ENCODE data around the gene PIAS4. TPM values are rescaled to one million over a fixed set of nuclear protein-coding genes. Genes with fewer than 3 reads are reported as not detected.

Gene PIAS4
- total and polyA plus RNA-seq, 5 experiments from 2014 or later, result 3.2 to 34.9 (median 4.9) TPM

DNA sequence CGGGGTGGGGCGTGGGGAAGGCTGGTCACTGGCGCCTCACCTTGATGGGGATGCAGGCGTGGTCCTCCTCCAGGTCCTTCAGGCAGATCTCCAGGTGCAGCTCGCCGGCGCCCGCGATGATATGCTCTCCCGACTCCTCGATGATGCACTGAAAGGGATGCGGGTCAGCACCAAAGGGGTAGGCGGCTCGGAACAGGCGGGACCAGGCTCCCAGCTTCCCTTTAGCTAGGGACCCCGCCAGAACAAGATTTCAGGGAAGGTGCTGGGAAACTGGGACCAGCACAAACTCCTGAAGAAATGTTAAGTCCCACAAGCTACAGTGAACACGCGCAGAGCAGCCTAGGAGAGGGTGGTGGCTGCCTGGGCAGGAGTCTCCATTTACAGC, 28.3 kb upstream of the PIAS4 start:
- H3K9me3 Mint-ChIP-seq, result no peaks in the 10 kb centered on the region
- H3K4me1 Mint-ChIP-seq, result peaks cover 9 to 38% (median 27%) of the 10 kb centered on the region in 4 donors
- H3K27me3 Mint-ChIP-seq, result no peaks in the 10 kb centered on the region
- H3K4me3 Mint-ChIP-seq, result peak overlapping the region in 2 of 10 donors; percentile 3 to 18
- DNase-seq (peak in 1 of 10 donors; percentile 10), ATAC-seq (no peak)
- peak overlapping the region in 4 of 10 donors; percentile 31 to 71 (median 59) for H3K27ac Mint-ChIP-seq
- POLR2A ChIA-PET, result interaction anchor here (0.6 to 1.8 kb wide), 3 partner anchors 8 to 100 kb away, joined by 3 to 4 read pairs (median 4); partner anchors contain the start of gene DAPK3
- peaks cover 0 to 84% (median 16%) of the 10 kb centered on the region in 3 donors for H3K36me3 Mint-ChIP-seq

DNA sequence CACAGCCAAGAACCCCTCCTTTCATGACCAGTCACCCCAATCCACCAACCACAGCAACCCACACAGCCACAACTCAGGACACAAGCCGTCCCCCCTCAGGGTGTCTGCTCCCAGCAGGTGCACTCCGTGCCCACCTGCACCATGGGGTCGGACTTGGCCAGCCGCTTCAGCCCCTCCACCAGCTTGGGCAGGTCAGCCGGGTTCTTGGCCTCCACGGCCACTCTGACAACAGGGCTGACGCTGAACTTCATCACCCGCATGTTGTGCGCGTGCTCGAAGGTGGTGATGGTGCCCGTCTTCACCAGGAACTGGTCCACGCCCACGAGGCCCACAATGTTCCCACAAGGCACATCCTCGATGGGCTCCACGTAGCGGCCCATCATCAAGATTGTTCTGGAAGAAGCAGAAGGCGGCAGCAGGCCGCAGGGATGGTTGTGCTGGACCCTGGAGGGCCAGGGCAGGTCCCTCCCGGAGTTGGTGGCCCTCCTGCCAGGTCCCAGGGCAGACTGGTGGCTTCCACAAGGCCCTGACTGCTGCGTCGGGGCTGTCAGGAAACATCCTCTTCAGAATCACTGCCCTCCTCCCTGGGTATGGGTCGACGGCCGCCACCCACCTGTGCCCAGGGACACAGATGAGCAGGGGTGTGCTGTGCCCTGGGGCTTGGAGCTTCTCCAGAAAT, 27.7 kb upstream of the PIAS4 start:
- Mint-ChIP-seq H3K27me3 (no peaks in the 10 kb centered on the region), H3K36me3 (peaks cover 0 to 89% (median 19%) of the 10 kb centered on the region in 3 donors), H3K27ac (peak overlapping the region in 3 of 10 donors; percentile 20 to 71 (median 31)), H3K9me3 (no peaks in the 10 kb centered on the region), H3K4me3 (peak overlapping the region in 1 of 10 donors; percentile 18), H3K4me1 (peaks cover 11 to 43% (median 33%) of the 10 kb centered on the region in 4 donors)
- ATAC-seq (no peak), DNase-seq (peak in 1 of 10 donors; percentile 5)
- POLR2A ChIA-PET, result interaction anchor here (1.4 to 1.8 kb wide), 2 partner anchors 8 to 10 kb away, joined by 4 read pairs; partner anchors contain the start of gene DAPK3

DNA sequence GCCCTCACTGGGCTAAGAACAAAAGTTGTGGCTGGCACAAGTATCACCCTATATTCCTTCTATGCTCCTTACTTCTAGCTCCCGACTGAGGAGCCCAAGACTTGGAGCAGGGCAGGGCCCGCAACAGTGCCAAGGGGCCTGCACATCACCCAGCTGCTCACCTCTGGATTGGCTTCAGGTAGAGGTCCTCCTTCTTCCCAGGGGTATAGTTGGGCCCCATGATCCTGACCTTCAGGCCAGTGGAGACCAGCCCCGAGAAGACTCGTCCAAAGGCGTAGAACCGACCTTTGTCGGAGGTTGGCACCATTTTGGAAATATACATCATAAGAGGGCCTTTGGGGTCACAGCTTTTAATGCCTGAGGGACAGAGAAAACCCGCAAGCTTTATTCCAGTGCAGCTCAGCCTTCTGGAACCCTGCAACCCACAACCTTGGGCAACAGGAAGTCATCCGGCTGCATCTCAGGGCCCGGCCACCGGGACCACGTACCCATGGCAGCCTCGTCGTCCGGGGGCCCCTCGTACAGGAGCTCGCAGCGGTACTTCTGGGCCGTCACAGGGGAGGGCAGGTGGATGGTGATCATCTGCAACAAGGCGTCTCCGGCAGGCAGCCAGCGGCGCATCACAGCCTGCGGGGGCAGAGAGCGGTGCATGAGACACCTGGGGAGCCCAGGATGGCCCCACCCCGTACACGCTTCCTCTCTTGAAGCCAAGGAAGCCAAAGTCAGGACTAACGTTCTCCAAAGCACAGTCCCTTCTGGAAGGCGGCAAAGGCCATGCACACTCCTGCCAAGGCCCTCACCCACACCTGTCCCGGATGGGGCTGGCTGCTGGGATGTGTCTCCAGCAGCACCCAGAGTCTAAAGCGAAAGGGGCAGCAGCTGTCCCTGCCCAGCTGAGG, 26.9 kb upstream of the PIAS4 start:
- DNase-seq (no peak), ATAC-seq (no peak)
- Mint-ChIP-seq H3K36me3 (peaks cover 0 to 91% (median 19%) of the 10 kb centered on the region in 3 donors), H3K9me3 (no peaks in the 10 kb centered on the region), H3K27ac (peak overlapping the region in 2 of 10 donors; percentile 20 to 90), H3K4me3 (no peak overlapping the region), H3K27me3 (no peaks in the 10 kb centered on the region), H3K4me1 (peaks cover 12 to 46% (median 39%) of the 10 kb centered on the region in 4 donors)
- POLR2A ChIA-PET, result interaction anchor here (0.6 to 1.4 kb wide), 2 partner anchors 9 to 12 kb away, joined by 3 to 4 read pairs; partner anchors contain the start of gene DAPK3

DNA sequence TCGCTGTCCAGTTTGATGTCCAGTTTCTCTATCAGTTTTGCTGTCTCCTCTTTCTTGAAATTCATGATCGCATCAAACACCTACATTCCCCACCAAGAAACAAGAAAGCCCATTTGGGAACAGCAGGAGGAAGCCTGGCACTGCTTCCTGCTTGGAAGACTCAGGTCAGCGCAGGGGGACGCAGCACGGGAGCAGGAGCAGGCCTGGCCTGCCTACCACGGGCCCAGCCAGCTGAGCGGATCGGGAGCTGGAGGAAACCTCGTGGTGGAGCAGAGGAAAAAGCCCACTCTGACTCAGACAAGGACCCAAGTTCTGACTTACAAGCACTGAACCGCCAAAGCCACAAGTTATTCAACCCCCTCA, 26.2 kb upstream of the PIAS4 start:
- POLR2A ChIA-PET, result interaction anchor here (0.6 kb wide), 1 partner anchor 11 kb away, joined by 3 read pairs; no protein-coding TSS in a partner anchor
- ATAC-seq, result no peak
- H3K9me3 Mint-ChIP-seq, result no peaks in the 10 kb centered on the region
- H3K27ac Mint-ChIP-seq, result peak overlapping the region in 2 of 10 donors; percentile 55 to 90
- peaks cover 12 to 53% (median 45%) of the 10 kb centered on the region in 4 donors for H3K4me1 Mint-ChIP-seq
- peaks cover 0 to 83% (median 16%) of the 10 kb centered on the region in 3 donors for H3K36me3 Mint-ChIP-seq
- peak overlapping the region in 4 of 10 donors; percentile 19 to 63 (median 42) for H3K4me3 Mint-ChIP-seq
- H3K27me3 Mint-ChIP-seq, result no peaks in the 10 kb centered on the region
- DNase-seq, result no peak

DNA sequence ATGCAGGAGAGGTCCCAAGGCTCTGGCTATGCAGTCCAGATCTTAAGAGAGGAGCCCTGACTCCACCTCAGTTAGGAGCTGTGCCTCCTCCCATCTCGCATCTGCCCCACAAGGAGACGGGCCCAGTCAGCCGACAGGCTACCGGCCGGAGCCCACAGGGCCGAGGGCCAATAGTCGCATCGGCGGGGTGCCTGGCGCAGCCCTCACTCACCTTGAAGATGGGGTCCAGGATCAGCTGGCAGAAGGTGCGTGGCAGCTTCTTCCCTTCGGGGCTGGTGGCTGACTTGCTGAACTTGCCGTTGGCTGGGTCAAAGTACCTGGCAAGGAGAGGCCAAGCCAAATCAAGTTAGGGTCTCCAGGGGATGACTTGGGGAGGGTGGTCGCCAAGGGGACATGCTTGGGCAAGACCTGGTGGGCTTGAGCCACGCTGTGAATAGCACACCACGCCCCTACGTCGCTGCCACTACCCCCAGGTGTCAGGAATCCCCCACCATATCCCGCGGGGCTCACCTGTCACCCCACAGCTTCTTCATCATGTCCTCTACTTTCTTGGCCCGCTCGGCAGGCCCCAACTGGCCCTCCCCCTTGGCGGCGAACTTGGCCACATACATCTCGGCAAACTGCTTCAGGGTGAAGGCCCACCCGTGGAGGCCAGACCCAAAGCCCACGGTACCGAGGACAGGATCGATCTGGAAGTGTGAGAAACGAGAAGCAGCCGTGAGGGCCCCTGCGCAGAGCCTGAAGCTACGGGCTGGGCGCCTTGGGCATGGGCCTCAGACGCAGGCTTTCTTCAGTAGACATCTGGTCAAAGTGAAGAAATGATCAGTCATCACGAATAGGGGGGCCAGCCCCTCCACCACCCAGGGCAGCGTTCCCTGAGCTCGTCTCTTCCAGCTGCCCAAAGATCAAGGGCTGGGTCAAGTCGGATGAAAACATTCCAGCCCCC, 25.5 kb upstream of the PIAS4 start:
- peak overlapping the region in 7 of 10 donors; percentile 17 to 96 (median 73) for H3K27ac Mint-ChIP-seq
- no peak for DNase-seq

DNA sequence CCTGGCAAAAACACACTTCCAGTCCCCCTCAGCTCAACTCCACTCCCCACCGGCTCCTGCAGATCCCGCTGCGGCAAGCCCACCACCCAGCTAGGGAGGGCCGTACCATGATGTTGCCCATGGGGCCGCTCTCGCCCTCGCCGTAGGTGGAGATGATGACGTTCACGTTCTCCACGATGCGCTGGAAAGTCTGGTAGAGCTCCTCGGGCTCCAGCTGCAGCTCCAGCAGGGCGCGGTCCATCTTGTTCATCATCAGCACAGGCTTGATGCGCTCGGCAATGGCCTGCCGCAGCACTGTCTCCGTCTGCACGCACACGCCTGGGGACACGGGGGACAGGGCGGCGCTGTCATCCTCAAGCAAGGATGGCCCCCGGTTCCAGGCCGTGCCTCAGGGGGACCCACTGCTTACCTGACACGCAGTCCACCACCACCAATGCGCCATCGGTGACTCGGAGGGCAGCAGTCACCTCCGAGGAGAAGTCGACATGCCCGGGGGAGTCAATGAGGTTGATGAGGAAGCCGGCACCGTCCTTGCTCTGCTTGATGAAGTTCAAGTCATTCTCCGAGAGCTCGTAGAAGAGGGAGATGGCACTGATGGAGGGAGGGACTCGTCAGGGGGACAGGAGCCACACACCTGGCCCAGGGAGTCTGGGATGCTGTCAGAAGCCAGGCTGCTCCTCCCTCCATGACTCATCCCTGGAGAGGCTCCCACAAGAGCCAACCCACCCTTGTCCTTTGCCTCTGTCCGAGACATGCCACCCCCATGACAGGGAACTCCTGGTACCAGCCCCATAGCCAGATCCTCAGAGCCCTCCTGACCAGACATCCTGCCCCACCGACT, 24.6 kb upstream of the PIAS4 start:
- Mint-ChIP-seq H3K36me3 (peaks cover 0 to 68% (median 16%) of the 10 kb centered on the region in 3 donors), H3K9me3 (no peaks in the 10 kb centered on the region), H3K4me3 (peak overlapping the region; percentile 92 to 99 (median 97)), H3K4me1 (peaks cover 15 to 62% (median 54%) of the 10 kb centered on the region in 4 donors), H3K27ac (peak overlapping the region; percentile 60 to 98 (median 95)), H3K27me3 (no peaks in the 10 kb centered on the region)
- ATAC-seq, result no peak
- DNase-seq, result peak in 1 of 10 donors; percentile 5
- POLR2A ChIA-PET, result interaction anchor here (0.9 to 2.9 kb wide), 5 partner anchors 7 to 15 kb away, joined by 4 to 41 read pairs (median 4); partner anchors contain the start of gene DAPK3

More for the DNA sequence above, 25.5 kb upstream of the PIAS4 start:
- Mint-ChIP-seq H3K4me1 (peaks cover 15 to 57% (median 50%) of the 10 kb centered on the region in 4 donors), H3K9me3 (no peaks in the 10 kb centered on the region), H3K4me3 (peak overlapping the region in 6 of 10 donors; percentile 3 to 99 (median 24)), H3K27me3 (no peaks in the 10 kb centered on the region), H3K36me3 (peaks cover 0 to 77% (median 16%) of the 10 kb centered on the region in 3 donors)
- POLR2A ChIA-PET, result interaction anchor here (1.2 to 1.4 kb wide), 2 partner anchors 11 to 13 kb away, joined by 4 read pairs; partner anchors contain the start of gene DAPK3
- no peak for ATAC-seq

DNA sequence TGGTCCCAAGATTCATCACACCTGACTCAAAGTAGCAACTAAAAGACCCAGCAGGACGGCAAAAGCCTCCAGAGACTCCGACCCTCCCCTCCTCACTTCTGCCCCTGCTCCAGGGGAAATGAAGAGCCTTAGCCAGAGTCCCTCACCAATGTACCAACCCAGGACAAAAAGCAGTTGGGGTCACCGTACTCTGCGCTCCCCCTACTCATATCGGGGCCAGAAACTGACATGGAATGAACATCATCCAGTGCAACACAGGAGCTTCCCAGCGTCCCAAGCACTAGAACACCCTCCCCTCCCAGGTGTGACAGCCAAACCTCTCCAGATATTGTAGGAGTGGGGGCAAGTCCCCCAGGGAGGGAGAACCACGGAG, 24.0 kb upstream of the PIAS4 start:
- H3K9me3 Mint-ChIP-seq, result no peaks in the 10 kb centered on the region
- H3K4me3 Mint-ChIP-seq, result peak overlapping the region; percentile 92 to 99 (median 97)
- ATAC-seq (no peak), DNase-seq (no peak)
- peaks cover 13 to 63% (median 55%) of the 10 kb centered on the region in 4 donors for H3K4me1 Mint-ChIP-seq
- peak overlapping the region; percentile 60 to 98 (median 96) for H3K27ac Mint-ChIP-seq
- POLR2A ChIA-PET, result interaction anchor here (0.9 to 2.9 kb wide), 6 partner anchors 7 to 741 kb away, joined by 3 to 41 read pairs (median 4); partner anchors contain the start of gene DAPK3
- H3K36me3 Mint-ChIP-seq, result peaks cover 0 to 62% (median 13%) of the 10 kb centered on the region in 3 donors
- no peaks in the 10 kb centered on the region for H3K27me3 Mint-ChIP-seq

DNA sequence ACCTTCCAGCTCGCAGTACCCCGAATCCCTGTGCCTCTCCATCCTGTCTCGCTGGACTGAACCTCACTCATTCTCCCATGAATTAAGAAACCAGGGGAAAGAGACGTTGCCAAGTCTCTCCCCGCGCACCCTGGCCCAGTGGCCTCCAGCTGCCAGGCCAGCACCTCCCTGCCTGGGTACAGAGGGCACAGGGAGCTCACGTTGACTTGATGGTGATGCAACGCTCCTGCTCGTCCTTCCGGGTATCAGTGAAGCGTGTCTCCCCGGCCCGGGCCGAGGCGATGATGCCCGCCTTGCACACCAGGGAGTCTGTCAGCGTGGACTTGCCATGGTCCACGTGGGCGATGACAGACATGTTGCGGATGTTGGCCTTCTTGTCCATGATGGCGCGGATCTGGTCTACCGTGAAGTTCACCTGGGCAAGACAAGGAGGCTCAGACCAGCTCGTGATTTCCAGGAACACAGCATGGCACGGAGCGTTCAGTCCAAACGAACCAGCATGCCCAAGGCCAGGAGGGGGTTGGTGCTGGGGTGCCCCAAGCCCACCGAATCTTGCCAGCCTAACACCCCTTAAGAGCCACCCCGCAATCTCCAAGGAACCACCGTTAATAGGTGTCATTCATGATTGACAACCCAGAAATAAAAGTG, 23.5 kb upstream of the PIAS4 start:
- peak in 2 of 10 donors; percentile 5 to 15 for DNase-seq

DNA sequence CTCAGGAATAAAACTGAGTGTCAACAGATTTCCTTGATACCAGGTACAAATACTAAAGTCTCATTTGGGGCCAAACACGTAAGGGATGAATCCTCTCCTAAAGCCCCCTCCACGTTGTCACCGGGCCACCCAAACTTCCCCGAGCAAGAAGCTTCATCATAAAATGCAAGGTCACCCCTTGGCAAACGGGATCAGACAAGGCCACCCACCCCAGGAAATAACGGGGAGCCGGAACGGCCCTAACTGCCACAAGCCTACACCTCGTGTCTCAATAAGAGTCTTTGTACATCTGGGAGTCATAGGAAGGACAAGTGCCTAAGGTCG, 23.0 kb upstream of the PIAS4 start:
- ATAC-seq (peak; percentile 2 to 4), DNase-seq (no peak)
- Mint-ChIP-seq H3K9me3 (no peaks in the 10 kb centered on the region), H3K27ac (peak overlapping the region; percentile 92 to 98 (median 97)), H3K4me3 (peak overlapping the region; percentile 92 to 99 (median 97)), H3K27me3 (no peaks in the 10 kb centered on the region), H3K36me3 (peaks cover 0 to 53% (median 13%) of the 10 kb centered on the region in 3 donors), H3K4me1 (peaks cover 13 to 65% (median 49%) of the 10 kb centered on the region in 4 donors)
- POLR2A ChIA-PET, result interaction anchor here (0.7 to 2.9 kb wide), 18 partner anchors 8 to 709 kb away, joined by 3 to 46 read pairs (median 6); partner anchors contain the start of genes CHAF1A, DAPK3, MRPL54 and PIAS4

More for the DNA sequence above, 23.5 kb upstream of the PIAS4 start:
- ATAC-seq, result no peak
- H3K27ac Mint-ChIP-seq, result peak overlapping the region; percentile 92 to 98 (median 97)
- no peaks in the 10 kb centered on the region for H3K9me3 Mint-ChIP-seq
- H3K27me3 Mint-ChIP-seq, result no peaks in the 10 kb centered on the region
- POLR2A ChIA-PET, result interaction anchor here (0.9 to 2.9 kb wide), 9 partner anchors 8 to 741 kb away, joined by 3 to 46 read pairs (median 6); partner anchors contain the start of genes DAPK3 and PIAS4
- peaks cover 13 to 61% (median 54%) of the 10 kb centered on the region in 4 donors for H3K4me1 Mint-ChIP-seq
- H3K36me3 Mint-ChIP-seq, result peaks cover 0 to 58% (median 13%) of the 10 kb centered on the region in 3 donors
- H3K4me3 Mint-ChIP-seq, result peak overlapping the region; percentile 92 to 99 (median 97)
